ENCODE measurements around the gene PCSK7. TPM values are rescaled to one million over a fixed set of nuclear protein-coding genes. Genes with fewer than 3 reads are reported as not detected.

PCSK7 gene
- total and polyA plus RNA-seq, 2 of the 8 experiments (the other 6 are each of a cell fraction or from before 2014, with no cell fraction given), result 23.4 to 38.5 TPM

DNA sequence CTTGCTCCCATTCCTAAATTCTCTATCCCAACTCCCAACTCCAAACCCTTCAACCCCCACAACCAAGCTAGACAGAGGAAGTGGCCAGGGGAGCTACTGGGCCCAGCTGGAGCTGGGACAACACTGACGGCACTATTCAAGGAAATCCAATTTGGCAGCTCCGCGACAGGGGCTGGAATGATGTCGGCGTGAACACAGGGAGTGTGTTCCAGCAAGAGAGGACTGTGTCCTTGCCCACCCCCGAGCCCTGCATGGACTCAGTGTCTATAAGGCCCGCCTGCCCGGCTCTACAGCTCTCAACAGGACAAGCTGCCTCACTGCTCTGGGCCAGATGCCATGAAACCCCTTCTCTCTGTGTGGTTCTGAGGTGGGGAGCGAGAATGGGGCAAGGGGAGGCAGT lies 11.3 kb downstream of the PCSK7 start:
- TF ChIP-seq MAFK (IDR thresholded peaks at IDR 0.05; ENCODE audit: low read depth, low read length), result no peak
- TF ChIP-seq ZNF274 (IDR thresholded peaks at IDR 0.05; ENCODE audit: borderline replicate concordance, extremely low read depth, low read length), result no peak
- H3K27ac ChIP-seq (ENCODE audit: low read depth, low read length), result no peak overlapping the region
- no peaks in the 10 kb centered on the region for H3K23me2 ChIP-seq (ENCODE audit: low read depth, low read length)
- H3K9me3 ChIP-seq (ENCODE audit: insufficient read depth in 2 of 2, low read depth in 1 of 2, low read length in 1 of 2), result no peaks in the 10 kb centered on the region
- no peak overlapping the region for H3K4me3 ChIP-seq (ENCODE audit: extremely low read depth in 1 of 4, insufficient read depth in 2 of 4, low read depth in 3 of 4, low read length in 4 of 4)
- H3K36me3 ChIP-seq (ENCODE audit: control insufficient read depth in 2 of 4, insufficient read depth in 4 of 4, low read length in 3 of 4), result peaks cover 9 to 38% (median 26%) of the 10 kb centered on the region in 4 experiments; a peak in 7 of 8 replicates
- no peak overlapping the region for H3K4ac ChIP-seq (replicated peaks; ENCODE audit: insufficient read length, low read depth, low read length)
- ChIA-PET POLR2A (ENCODE audit: partially characterized antibody) (interaction anchor here (0.8 to 4.0 kb wide), 7 partner anchors 9 to 76 kb away, joined by 3 to 17 read pairs (median 6); partner anchors contain the start of gene TAGLN), CTCF (ENCODE audit: partially characterized antibody) (interaction anchor here (0.9 to 25.0 kb wide), 6 partner anchors 9 to 82 kb away, joined by 3 to 449 read pairs (median 20); partner anchors contain the start of genes PCSK7, SIDT2 and TAGLN)
- no peak overlapping the region for H4K8ac ChIP-seq (ENCODE audit: extremely low read depth, insufficient read depth, low read length)
- no peak overlapping the region for H4K91ac ChIP-seq (replicated peaks; ENCODE audit: insufficient read length, low read length)
- no peak overlapping the region for H3K14ac ChIP-seq (ENCODE audit: insufficient read length)
- H2BK5ac ChIP-seq (ENCODE audit: low read depth, low read length), result no peak overlapping the region
- H2BK120ac ChIP-seq (replicated peaks; ENCODE audit: low read depth, low read length), result no peak overlapping the region
- no peak overlapping the region for H3K9ac ChIP-seq (replicated peaks in 1 of 4; ENCODE audit: extremely low read depth in 1 of 4, low read depth in 3 of 4, low read length in 3 of 4)
- H2BK20ac ChIP-seq (ENCODE audit: low read length), result no peak overlapping the region
- no peak overlapping the region for H2BK12ac ChIP-seq (ENCODE audit: low read depth, low read length)
- FAIRE-seq (no peak), DNase-seq (ENCODE audit: low read depth in 1 of 2, low spot score in 2 of 2) (no peak)
- no peak overlapping the region for H2BK15ac ChIP-seq (ENCODE audit: low read length)
- no peak overlapping the region for H3K56ac ChIP-seq (replicated peaks; ENCODE audit: insufficient read length, low read depth, low read length)
- H3K4me1 ChIP-seq (replicated peaks in 1 of 4; ENCODE audit: control insufficient read depth in 3 of 4, insufficient read depth in 4 of 4, low read length in 3 of 4), result no peaks in the 10 kb centered on the region
- no peak overlapping the region for H3K23ac ChIP-seq (ENCODE audit: insufficient read length)
- no peak overlapping the region for H3K4me2 ChIP-seq (ENCODE audit: insufficient read depth in 1 of 2, low read depth in 2 of 2, low read length in 2 of 2)
- no peak overlapping the region for H4K5ac ChIP-seq (ENCODE audit: insufficient read length, low read depth, low read length)
- WGBS, 2 experiments (ENCODE audit: extremely low coverage in 1 of 2, insufficient coverage in 1 of 2, insufficient read length in 1 of 2, insufficient replicate concordance in 2 of 2, low coverage in 1 of 2, low lambda C conversion rate in 2 of 2, missing lambda C conversion rate in 1 of 2), result 87% methylated on average over 9 of the region's 9 CpGs; no CpG with 5 or more reads in 1 of the 2 experiments
- H2AK5ac ChIP-seq (ENCODE audit: low read depth, low read length), result no peak overlapping the region
- no peaks in the 10 kb centered on the region; a peak in 1 of 4 replicates for H3K79me2 ChIP-seq (ENCODE audit: control insufficient read depth in 1 of 2, insufficient read depth in 2 of 2, low read length in 2 of 2)
- no peak overlapping the region for H3K18ac ChIP-seq (ENCODE audit: extremely low read depth, low read length)
- peaks cover 0 to 1% of the 10 kb centered on the region in 2 experiments for H4K20me1 ChIP-seq (replicated peaks in 1 of 2; ENCODE audit: control insufficient read depth in 1 of 2, insufficient read depth in 2 of 2, low read length in 2 of 2)
- no peaks in the 10 kb centered on the region for H3K27me3 ChIP-seq (replicated peaks in 1 of 4; ENCODE audit: control insufficient read depth in 3 of 4, extremely low read depth in 1 of 4, insufficient read depth in 3 of 4, low read length in 3 of 4)
- no peak overlapping the region for H2AFZ ChIP-seq (ENCODE audit: low read length)
- no peaks in the 10 kb centered on the region for H3K79me1 ChIP-seq (ENCODE audit: low read depth, low read length)

All from H1 (cell line).